Colon (tissue), 2 donors: Measurements from ENCODE around the gene ANKMY2.
"Not testable (repeated sequence)": the region's sequence is repeated elsewhere in the genome, so short reads cannot be mapped to it uniquely, and the experiment has no call there.

ENCODE experiments used
- FAIRE-seq: peaks from 2 replicates; lab custom pipeline; 2012; peaks lifted over from hg19 to GRCh38; lab: Jason Lieb, UNC
- donor health status: control.
- donor health status: control.

The ANKMY2 gene

GRCh38 chr7:16645593-16646471 is at the start of gene ANKMY2, which contains the start of gene BZW2:
ANKMY2 (minus strand) TSS chr7:16645754; CDS start chr7:16645573, 181 bp downstream.
BZW2 (plus strand) TSS chr7:16646181; CDS start chr7:16665444, 19,263 bp downstream.
- no peak for FAIRE-seq

DNA sequence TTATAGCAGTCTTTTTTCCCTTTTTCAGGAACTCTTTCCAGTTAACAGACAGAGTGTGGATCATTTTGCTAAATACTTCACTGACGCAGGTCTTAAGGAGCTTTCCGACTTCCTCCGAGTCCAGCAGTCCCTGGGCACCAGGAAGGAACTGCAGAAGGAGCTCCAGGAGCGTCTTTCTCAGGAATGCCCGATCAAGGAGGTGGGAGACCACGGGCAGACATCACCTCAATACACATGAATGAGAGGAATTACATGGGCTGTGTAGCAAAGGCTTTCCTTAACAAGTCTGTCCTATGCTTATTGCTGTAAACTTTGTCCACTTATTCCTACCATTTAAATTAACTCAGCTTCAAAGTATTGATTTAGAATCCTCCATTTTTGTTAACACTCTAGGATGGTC is 49.3 kb upstream of the ANKMY2 start:
- no peak for FAIRE-seq

- no peak for FAIRE-seq
Observed at GRCh38 chr7:16693601-16694318, 48.2 kb upstream of the ANKMY2 start.

DNA sequence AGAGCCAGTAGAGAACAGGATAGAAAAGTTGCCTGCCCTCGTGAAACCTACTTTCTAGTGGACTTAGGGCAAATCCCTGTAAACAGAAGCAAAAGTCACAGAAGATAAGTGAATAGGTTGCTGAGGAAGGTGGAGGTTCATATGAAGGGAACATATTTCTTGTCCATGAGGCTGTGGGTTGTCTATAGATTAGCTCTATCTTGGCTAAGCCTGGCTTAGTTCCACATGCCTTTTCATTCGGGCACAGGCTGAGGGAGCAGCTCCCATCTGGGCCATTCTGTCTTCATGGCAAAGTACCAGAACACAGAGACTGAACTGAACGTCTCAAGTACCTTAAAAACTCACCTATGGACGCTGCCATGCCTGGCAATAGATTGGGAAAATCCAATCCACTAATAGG is 45.7 kb upstream of the ANKMY2 start:
- no peak for FAIRE-seq

DNA sequence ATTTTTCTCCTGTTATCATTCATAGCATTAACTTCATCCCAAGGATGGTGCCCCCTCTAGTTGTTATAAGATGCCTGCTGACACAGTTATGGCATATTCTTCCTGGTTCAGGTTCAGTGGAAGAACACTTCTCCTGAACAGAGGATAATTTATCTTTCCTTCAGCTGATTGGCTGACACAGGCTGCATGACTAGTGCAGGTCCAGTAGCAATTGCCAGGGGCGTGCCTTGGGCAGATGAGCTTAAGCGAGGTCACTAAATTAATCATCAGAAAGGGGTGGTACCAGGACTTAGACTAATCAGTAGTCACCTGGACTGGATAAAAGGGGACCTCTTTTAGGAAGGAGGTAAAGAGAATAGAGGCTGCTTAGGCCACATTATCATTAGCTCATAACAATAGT is 42.7 kb upstream of the ANKMY2 start:
- FAIRE-seq = no peak

- FAIRE-seq = no peak
Observed at GRCh38 chr7:16685535-16685934, 40.0 kb upstream of the ANKMY2 start.

- FAIRE-seq = no peak
Observed at GRCh38 chr7:16684935-16685334, 39.4 kb upstream of the ANKMY2 start.

- not testable (repeated sequence) for FAIRE-seq
Observed at GRCh38 chr7:16678645-16679566, 33.4 kb upstream of the ANKMY2 start.

- no peak for FAIRE-seq
Observed at GRCh38 chr7:16677978-16678494, 32.5 kb upstream of the ANKMY2 start.

GRCh38 chr7:16675277-16675676 is 29.7 kb upstream of the ANKMY2 start:
- FAIRE-seq = no peak

DNA sequence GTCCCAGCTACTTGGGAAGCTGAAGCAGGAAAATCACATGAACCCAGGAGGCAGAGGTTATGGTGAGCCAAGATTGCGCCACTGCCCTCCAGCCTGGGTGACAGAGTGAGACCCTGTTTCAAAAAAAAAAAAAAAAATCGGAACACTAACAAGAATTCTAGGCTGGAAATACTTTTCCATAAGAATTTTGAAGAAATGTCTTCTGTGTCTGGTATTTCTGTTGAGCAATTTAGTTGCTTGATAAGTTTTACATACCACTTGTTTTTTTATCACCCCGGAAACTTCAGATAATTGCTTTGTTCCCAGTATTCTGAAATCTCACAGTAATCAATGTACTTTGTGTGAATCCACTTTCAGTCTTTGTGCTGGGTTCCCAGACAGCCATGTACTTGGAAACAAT is 26.3 kb upstream of the ANKMY2 start:
- FAIRE-seq = no peak

DNA sequence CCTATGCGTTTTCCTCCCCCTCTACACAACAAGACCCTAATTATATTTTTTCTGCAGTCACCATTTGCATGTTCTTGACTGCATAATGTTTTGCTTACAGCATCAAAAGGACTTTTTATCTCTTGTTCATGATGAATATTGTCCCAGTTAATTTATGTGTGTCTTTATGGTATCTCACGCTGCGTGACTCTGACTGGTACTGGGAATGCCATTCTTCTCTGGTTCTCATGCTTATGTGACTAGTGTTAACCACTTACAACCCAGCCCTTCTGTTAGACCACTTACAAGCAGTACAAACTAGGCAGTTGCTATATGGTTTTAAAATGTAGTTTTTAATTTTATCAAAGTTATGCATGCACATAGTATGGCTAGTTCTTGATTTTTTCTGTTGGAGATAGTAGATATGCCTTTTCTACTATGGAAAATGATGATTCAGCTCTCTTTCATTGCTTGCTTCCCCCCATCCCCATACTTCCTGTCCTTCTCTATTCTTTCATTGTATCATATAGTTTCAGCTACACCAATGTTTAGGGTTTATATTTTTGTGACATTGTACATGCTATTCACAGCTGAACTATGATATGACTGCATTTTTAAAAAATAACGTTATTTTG is 25.3 kb upstream of the ANKMY2 start:
- FAIRE-seq = no peak

- no peak for FAIRE-seq
Observed at GRCh38 chr7:16670021-16670420, 24.5 kb upstream of the ANKMY2 start.

DNA sequence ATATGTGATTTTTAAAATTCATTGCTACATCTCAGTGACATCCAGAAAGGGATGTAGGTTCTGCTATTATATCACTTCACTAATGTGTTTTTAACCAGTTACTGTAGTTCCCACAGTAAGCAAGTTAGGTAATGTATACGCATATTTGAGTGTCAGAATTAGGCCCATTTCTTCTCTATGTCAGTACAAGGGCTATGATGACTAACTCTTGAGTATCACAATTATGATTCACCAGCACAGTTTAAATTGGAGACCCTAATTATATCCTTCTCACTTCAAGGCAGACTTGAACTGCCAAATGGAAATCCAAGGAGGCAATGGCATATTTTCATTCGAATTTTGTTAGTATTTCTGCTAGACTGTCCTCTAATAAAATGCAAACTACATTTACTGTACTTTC is 24.0 kb upstream of the ANKMY2 start:
- FAIRE-seq = no peak

DNA sequence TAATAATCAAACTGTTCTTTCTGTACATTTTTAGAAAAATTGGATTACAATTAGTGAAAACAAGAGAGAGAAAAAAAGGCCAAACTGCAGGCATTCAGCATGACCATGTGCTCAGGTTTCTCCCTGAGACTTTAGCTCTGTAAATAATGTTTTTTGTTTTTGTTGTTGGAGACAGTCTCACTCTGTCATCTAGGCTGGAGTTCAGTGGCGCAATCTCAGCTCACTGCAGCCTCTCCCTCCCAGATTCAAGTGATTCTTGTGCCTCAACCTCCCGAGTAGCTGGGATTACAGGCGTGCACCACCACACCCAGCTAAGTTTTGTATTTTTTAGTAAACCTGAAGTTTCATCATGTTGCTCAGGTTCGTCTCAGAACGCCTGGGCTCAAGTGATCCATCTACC is 23.4 kb upstream of the ANKMY2 start:
- no peak for FAIRE-seq

- FAIRE-seq = no peak
Observed at GRCh38 chr7:16668049-16668858, 22.7 kb upstream of the ANKMY2 start.

GRCh38 chr7:16667355-16667754 is 21.8 kb upstream of the ANKMY2 start:
- FAIRE-seq = no peak

GRCh38 chr7:16661924-16662323 is 16.4 kb upstream of the ANKMY2 start:
- FAIRE-seq = no peak

- FAIRE-seq = peak; percentile 66
Observed at GRCh38 chr7:16660702-16661464, 15.3 kb upstream of the ANKMY2 start.
